NCI-H146 treated with DMSO at 0.1 percent for 48 hours (cell line): Measurements from ENCODE around the gene STK40.

Source experiments
- DNase-seq: peaks from one replicate; lab custom pipeline; 2025; ENCODE audit not compliant: unreplicated experiment; lab: John Stamatoyannopoulos, UW

Gene STK40

DNA sequence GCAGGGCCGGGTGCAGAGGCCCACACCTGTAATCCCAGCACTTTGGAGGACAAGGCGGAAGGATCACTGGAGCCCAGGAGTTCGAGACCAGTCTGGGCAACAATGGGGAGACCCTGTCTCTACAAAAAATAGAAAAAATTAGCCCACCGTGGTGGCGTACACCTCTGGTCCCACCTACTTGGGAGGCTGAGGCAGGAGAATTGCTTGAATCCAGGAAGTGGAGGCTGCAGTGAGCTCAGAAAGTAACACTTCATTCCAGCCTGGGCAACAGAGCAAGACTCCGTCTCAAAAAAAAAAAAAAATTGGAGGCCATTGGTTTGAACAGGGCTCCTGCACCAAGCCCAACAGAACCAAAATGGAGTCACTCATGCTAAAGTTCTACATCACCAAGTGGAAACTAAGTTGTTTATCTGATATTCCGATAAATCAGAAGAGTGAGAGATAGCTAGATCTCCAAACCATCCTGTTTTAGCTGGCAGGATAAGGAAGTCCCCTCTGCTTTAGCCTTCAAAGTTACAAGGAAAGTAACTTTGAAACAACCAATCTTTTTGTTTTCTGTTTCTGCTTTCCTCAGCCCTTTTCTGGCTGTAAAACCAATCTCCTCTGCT lies 12.8 kb upstream of the STK40 start:
- no peak for DNase-seq

DNA sequence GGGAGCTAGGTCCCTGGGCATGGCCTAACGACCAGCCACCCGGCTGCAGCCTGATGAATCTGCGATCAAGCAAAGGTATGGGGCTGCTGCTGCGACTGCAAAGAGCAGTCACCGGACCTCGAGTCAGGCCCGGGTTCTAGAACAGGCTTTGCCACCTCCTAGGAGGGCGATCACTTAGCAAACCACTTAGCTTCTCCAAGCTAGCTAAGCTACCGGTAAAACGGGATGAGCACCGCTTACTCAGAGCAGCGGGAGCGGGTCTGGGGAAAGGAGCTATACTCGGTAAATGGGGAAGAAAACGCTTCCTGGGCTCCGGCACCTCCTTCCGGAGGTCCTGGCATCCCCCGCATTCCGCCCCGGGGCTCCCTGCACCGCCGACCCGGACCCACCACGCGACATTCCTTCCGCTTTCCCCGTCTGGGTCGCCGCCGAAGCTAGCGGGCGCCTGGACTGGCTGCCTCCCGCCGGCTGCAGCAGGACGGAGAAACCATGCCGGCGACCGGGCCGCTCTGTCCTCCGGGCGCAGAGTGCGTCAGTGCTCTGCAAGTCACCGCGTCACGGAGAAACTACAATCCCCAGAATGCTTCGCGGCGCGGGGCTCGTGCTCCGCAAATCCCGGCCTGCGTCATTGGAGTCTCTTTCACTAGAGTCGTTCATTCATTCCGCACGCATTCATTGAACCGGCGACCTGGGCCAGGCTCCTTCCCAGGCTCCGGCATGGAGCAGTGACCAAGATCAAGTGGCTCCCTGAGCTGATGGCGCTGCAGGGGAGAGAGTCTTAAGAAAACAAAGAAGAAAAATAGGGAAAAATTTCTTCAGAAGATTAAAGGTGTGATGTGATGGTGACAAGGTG lies 11.9 kb upstream of the STK40 start, which contains the start of gene LSM10:
LSM10 (minus strand) TSS at position 531 of the 853 bp plus-strand sequence. CDS start 3,779 bp downstream, outside the sequence.
- peak; percentile 58 for DNase-seq

DNA sequence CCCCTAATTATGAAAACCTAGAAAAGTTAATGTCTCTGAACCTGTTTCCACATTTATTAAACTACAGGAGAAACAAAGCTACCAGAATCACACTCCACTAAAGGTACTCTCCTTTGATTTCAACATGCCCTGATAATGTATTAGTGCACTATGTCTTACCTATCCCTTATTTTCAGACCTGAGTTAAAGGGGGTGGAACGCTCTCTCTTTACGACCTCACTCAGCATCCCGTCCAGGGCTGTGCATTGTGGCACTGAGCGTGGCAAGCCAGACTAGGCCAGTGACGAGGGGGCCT lies 11.3 kb upstream of the STK40 start:
- no peak for DNase-seq

DNA sequence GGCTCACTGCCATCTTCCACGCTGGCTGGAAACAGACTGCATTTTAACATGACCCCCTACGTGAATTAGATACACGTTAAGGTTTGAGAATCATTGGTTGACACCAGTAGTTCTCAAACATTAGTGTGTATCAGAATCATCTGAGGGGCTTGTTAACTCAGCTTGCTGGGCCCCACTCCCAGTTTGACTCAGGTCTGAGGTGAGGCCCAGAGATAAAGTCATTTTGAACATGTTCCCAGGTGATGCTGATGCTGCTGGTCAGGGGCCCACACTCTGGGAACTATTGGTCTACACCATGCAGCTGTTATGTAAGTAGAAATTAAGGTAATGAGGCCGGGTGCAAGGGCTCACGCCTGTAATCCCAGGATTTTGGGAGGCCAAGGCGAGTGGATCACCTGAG lies 10.6 kb upstream of the STK40 start:
- no peak for DNase-seq

GRCh38 chr1:36393686-36394085 lies 8.0 kb upstream of the STK40 start:
- no peak for DNase-seq

GRCh38 chr1:36392836-36393235 lies 7.1 kb upstream of the STK40 start:
- DNase-seq, result no peak

DNA sequence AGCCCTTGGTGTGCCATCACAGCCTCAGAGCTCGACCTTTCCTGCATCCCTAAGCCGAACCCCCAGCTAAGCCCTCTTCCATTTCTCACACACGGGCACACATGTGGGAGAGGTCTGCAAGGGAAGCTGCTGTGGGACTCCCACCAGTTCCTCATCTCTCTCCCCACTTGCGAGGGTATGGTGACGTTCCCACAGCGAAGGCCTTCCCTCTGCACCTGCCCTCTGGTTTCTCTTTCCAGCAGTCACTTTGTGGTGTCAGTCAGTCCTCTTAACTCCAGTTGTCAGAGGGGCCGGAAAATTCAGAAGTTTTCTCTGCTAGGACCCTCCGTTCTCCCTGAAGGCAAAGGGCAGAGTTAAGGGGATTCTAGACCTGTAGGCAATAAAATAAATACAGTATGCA lies 5.5 kb upstream of the STK40 start:
- DNase-seq, result no peak

DNA sequence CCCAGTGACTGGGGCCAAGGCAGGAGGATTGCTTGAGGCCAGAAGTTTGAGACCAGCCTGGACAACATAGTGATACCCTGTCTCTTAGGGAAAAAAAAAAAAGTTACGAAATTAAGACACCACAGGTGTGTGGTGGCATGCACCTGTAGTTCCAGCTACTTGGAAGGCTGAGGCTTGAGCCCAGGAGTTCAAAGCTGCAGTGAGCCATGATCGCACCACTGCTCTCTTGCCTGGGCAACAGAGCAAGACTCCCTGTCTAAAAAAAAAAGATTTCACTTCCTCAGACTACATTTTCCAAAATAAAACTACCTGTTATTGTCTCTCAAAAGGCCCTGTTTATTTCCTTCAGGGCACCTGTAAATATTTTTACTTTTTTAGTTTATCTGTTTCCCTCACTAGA lies 4.7 kb upstream of the STK40 start:
- DNase-seq, result no peak

- no peak for DNase-seq
Measured at GRCh38 chr1:36389999-36390398, 4.3 kb upstream of the STK40 start.

- DNase-seq, result no peak
Measured at GRCh38 chr1:36389261-36389660, 3.5 kb upstream of the STK40 start.

DNA sequence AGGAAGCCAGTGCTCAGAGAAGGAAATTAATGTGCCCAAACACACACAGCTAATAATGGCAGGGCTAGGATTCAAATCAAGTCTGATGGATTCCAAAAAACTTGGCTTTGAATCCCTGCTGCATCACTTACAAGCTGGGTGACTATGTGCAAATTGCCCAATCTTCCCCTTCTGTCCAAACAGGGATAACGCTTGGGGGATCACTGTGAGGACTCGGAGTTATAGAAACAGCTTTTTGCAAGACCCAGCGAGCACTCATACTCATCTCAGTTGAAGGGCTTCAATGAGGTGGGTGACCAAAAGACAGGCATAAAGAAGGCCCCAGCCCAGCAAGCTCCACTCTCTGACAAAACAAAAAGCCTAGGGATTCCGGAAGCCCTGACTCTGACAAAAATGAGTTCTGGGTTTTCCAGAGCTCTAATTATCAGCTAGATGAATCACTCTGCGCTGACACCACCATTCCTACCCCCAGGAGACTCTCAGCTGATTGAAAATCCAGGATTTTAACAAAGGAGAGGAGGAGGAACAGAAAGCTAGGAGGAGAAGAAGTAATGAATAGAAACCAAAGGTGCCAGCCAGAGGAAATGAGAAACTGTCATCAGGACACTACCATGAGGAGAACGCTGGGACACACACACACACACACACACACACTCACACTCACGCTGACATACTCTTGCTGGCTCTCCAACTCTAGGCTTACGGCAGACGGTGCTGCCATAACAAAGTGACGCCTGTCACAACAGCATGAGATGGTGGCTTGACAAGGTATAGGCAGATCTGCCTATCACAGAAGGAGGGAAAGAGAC lies 1.6 kb upstream of the STK40 start:
- DNase-seq, result no peak

GRCh38 chr1:36386265-36387140 lies 779 bp upstream of the STK40 start:
- DNase-seq, result peak; percentile 64

- DNase-seq, result peak; percentile 78
Measured at GRCh38 chr1:36384542-36385409, 948 bp downstream of the STK40 start.

DNA sequence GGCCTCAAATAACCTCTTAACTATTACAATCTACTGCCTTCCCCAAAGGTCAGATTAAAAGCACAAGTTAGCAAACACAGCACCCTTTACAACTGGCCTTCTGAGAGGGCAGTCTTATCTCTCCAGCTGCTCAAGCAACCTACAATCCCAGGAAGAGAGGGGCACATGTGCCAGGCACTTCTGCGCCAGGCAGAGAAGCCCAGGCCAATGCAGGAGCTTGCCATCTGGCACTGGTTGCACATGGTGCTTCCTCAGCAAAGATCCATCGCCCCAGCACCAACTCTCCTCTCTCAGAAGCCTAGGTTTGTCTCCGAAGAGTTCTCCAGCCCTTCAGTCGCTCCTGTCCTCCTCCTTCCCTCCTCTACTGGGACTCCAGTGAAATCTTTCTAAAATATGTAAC lies 2.5 kb downstream of the STK40 start:
- DNase-seq, result no peak

GRCh38 chr1:36382669-36383068 lies 3.1 kb downstream of the STK40 start:
- no peak for DNase-seq

DNA sequence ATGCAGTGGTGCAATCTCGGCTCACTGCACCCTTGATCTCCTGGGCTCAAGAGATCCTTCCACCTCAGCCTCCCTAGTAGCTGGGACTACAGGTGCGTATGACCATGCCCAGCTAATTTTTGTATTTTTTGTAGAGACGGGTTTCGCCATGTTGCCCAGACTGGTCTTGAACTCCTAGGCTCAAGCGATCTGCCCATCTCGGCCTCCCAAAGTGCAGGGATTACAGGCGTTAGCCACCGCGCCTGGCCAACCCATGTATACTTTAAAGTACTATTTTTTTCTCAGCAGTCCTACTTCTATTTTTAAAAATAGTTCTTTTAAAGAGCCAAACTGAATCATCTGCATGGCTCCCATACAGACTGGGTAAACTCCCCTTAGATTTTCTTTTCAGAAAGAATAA lies 3.5 kb downstream of the STK40 start:
- no peak for DNase-seq

- DNase-seq, result no peak
Measured at GRCh38 chr1:36381405-36381804, 4.3 kb downstream of the STK40 start.

DNA sequence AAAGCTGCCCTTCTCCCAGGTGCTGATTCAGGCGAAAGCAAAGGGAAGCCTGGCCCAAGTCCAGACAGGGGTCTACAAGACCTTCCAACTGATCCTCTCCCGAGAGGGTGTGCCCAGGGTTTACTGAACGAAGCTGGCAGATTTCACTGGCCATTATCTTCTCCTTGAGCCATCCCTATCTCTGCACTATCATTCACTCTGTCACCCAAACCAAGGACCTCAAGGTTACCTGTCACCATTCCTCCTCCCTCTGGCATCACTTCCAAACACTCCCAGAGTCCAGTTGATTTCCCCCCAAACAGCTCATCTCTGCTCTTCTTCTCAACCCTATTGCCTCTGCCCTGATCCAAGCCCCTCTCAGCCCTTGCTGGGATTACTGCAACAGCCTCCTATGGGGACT lies 4.9 kb downstream of the STK40 start:
- DNase-seq, result no peak

DNA sequence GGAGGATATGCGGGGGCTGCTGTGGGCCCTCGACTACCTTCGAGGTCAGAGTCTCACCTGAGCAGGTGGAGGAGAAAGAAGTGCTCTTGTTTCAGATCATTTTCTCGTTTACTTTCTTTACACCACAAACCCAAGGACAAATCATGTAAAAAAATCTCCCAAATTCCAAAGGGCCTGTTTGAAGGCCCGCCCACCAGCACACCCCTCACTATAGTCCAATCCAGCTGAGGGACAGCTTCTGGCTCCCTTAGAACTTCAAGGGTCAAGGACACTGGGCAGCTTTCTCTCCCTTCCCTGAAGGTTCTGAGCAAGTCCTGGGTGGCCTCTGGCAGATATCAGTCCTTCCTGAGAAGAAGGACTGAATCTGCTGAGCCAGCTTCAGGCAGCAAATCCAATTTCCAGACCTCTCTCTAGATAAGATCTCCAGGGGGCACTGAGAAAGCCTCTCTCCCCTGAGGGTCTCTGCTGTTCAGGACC lies 5.5 kb downstream of the STK40 start:
- DNase-seq, result no peak
